ENCODE measurements around the gene C2orf80.
"Not testable (repeated sequence)": the region's sequence is repeated elsewhere in the genome, so short reads cannot be mapped to it uniquely, and the experiment has no call there.

The C2orf80 gene

DNA sequence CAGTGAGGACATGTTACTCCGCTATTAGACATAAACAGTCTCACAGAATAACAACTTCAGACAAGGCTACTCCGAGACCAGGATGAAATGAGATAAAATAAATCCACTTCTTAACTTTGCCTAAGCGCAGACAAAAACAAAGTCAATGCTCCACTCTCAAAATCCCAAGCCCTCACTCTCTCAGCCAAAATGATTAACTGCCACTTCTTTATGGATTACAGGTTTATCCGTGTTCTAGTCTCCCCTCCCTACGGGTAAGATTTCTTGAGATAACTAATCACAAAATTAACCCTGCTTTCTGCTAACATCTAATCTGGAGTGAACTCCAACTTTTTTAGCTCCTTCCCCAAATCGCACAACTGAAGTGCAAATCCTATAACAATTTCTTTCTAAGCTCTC, 59.1 kb downstream of the C2orf80 start:
- DNase-seq = peak; percentile 89

DNA sequence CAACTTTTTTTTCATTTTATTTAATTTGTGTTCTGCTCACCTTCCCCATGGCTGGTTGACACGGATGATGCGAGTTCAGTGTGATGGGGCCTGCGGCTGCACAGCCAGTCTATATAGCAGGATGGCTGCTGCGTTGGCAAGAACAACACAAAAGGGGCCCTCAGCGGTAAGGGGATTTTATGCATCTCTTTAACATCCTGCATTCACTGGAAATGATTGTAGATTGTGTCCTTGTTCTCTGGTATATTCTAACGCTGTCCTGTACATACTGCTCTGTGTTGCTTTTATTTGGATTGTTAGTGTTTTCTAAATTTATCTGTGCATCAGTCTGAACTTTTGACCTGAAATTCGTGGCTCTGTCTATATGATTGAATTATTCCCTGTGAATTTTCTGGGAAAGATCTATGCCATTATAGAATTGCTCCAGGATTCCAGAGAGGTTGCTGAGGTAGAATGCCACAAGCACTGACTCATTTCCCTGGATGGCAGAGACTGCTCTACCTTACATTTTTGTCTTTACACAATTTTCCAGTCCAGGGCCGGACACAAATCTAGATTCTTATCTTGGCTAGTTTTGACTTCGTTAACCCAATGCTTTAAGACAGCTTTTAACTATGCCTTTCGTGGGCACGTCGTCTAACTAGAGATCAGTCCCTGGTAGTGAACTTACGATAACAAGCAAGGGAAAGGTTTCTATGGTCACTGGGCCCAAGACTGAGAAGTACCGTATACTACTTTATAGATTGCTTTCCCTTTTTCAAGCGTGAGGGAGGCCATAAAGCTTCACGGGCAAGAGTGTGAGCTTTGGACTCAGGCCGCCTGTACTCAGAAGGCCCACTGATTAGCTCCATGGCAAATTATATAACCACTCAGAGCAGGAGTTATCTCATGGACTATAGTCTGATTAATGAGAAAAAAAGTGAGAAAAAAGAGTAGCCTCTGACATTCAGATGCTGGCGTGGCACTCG, 59.8 kb downstream of the C2orf80 start, which contains the start of gene CRYGC:
CRYGC (minus strand) TSS at position 85 of the 968 bp plus-strand sequence; CDS start at position 49, 36 bp downstream.
- peak; percentile 77 for DNase-seq

DNA sequence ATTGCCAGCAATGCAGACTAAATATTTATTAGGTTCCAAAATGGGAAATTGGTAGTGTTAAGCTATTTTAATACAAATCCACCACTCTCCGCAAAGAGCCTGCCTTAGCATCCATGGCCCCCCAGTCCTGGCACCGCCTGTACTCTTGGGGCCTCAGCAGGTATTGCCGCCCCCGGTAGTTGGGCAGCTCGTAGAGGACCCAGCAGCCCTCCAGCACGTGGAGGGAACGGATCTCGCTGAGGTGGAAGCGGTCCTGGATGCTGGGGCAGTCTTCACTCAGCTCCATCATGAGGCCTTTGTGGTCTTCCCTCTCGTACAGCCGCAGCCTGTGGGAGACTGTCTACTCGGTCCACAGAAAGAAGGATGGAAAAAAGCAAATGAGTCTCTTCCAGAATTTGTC, 61.7 kb downstream of the C2orf80 start:
- DNase-seq = no peak

DNA sequence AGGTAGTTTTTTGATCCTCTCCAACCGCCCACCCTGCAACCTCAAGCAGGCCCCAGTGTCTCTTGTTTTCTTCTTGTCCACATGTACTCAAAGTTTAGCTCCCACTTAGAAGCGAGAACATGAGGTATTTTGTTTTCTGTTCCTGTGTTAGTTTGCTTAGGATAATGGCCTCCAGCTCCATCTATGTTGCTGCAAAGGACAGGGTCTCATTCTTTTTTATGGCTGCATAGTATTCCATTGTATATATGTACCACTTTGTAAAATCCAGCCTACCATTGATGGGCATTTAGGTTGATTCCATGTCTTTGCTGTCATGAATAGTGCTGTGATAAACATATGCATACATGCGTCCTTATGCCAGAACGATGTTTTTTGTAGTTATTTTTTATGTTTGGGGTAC, 62.7 kb downstream of the C2orf80 start:
- no peak for DNase-seq

DNA sequence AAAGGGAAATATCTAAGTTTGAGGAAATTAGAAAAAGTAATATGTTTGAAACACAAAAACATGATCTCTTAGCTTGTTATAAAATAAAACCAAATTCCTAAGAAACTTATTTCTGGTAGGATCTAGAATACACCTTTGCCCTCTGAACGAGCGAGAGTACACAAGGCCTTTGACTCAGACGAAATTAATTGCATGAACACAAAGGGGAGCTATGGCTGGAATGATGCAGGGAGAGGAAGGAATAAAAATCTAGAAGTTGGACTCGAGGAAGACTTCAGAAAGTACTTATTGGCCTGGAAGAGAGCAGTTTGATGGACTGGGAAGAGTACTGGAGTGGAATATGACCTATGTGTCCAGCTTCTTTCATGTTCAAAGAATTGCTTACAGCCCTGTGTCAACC, 64.6 kb downstream of the C2orf80 start:
- DNase-seq = no peak

DNA sequence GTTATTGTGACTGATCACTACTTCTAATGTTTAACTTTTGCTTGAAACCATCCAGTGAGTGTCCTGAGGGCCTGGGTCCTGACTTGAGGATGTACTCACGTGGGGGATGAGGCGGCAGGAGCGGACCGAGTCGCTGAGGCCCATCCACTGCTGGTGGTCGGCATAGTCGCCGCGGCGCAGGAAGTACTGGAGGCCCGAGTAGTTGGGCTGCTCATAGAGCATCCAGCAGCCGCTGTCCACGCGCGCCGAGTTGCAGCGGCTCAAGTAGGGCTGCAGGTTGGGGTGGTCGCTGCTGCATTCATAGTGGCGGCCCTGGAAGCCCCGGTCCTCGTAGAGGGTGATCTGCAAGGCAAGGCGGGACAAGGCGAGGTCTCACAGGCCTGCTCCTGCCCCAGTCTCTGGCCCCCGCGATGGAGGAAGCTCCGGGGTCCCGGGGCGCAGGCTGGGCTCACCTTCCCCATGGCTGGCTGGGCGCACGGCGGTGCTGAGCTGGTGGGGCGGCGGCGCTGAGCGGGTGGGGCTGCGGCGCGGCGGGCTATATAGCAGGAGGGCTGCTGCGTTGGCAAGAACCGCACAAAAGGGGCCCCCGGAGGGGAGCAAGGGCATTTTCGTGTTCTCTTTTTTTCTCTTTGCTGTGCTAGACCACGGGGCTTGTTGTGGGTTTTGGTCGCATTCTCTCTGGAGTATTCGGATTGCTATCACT, 65.7 kb downstream of the C2orf80 start, which contains the start of gene CRYGD:
CRYGD (minus strand) TSS at position 512 of the 703 bp plus-strand sequence; CDS start at position 461, 51 bp downstream.
- not testable (repeated sequence) for DNase-seq

DNA sequence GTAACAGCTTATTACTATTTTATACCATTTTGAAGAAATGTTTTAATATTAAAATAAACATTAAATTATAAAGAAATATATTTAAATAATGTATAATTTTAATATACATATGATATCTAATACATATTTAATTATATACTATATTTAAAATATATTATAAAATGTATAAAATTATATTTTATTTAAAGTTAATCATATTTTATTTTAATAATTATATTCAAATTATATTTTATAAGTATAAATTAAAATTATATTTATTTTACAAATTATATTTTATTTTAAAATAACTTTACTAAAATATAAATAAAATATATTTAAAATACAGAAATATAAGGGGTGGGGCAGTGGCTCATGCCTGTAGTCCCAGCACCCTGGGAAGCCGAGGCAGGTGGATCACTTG, 67.6 kb downstream of the C2orf80 start:
- no peak for DNase-seq

DNA sequence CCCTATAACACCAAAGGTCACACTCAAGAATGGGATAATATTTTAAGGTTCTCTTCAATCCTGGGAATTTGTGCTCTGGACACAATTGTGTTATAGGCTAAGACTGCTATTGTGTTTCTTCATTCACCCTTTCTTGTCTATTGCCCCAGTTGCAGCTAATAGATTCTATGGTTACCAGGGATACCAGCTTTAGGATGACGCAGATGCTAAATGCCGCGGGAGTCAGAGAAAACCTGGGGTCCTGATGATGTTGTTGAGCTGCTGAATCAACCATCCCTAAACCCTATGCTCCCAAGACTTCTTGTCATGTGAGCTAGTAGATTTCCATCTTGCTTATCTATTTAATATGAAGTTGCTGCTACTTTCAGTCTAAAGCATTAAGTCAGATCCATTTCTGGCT, 70.9 kb downstream of the C2orf80 start:
- no peak for DNase-seq

DNA sequence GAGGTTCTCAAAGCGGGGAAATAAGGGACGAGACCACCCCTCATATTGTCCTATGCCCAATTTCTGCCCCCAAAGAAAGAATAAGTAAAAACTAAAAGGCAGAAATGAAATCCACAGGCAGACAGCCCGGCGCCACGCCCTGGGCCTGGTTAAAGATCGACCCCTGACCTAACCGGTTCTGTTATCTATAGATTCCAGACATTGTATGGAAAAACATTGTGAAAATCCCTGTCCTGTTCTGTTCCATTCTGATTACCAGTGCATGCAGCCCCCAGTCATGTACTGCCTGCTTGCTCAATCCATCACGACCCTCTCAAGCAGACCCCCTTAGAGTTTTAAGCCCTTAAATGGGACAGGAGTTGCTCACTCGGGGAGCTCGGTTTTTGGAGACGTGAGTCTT, 72.4 kb downstream of the C2orf80 start:
- DNase-seq = not testable (repeated sequence)
